Right lobe of liver (tissue), 6 donors: Measurements from ENCODE around the gene PAN2. TPM values are rescaled to one million over a fixed set of nuclear protein-coding genes. Genes with fewer than 3 reads are reported as not detected.
"Not testable (repeated sequence)": the region's sequence is repeated elsewhere in the genome, so short reads cannot be mapped to it uniquely, and the experiment has no call there.

Experiments used
- ATAC-seq, 4 donors: fragments of 200-7000 bp; cut with Tn5 transposase; one replicate each; pipeline ENCODE4 v1.9.1; 2020; ENCODE audit warnings: mild to moderate bottlenecking in 4 of 4, moderate library complexity in 4 of 4
- DNase-seq, 3 donors: peaks; one replicate each; pipeline ENCODE4 v3.0.0-alpha.2; 2020
- H3K27ac ChIP-seq, 3 donors: fragments of 200-600 bp; one replicate each; pipeline ENCODE4 v1.8.0; 2022
- H3K27me3 ChIP-seq, 2 donors: fragments of 200-600 bp; one replicate each; pipeline ENCODE4 v1.8.0; 2022
- H3K36me3 ChIP-seq, 4 donors: fragments of 200-600 bp; sonication (generic) in 1 of 4; one replicate each; pipeline versions ENCODE4 v1.5.1 to v1.8.0; 2017 to 2022; ENCODE audit warnings: control low read depth in 1 of 4
- H3K4me1 ChIP-seq, 4 donors: fragments of 200-600 bp; sonication (generic) in 1 of 4; one replicate each; pipeline versions ENCODE4 v1.5.1 to v1.8.0; 2017 to 2022; ENCODE audit warnings: control low read depth in 1 of 4
- H3K4me3 ChIP-seq, 3 donors: fragments of 200-600 bp; one replicate each; pipeline ENCODE4 v1.8.0; 2022
- H3K9me3 ChIP-seq, 4 donors: fragments of 200-600 bp; sonication (generic) in 1 of 4; one replicate each; pipeline versions ENCODE4 v1.5.1 to v1.8.0; 2017 to 2022; ENCODE audit warnings: control low read depth in 1 of 4
- CTCF ChIP-seq, 4 donors: fragments of 200-600 bp in 3 of 4; fragments of 450-650 bp in 1 of 4; IDR thresholded peaks; one replicate each; pipeline versions ENCODE4 v1.5.1 to v1.8.0; 2016 to 2022; ENCODE audit warnings: antibody characterized with exemption in 4 of 4, mild to moderate bottlenecking in 2 of 4
- POLR2A ChIP-seq: fragments of 450-650 bp; IDR thresholded peaks from one replicate; pipeline ENCODE4 v1.6.1; 2017; ENCODE audit warnings: antibody characterized with exemption, mild to moderate bottlenecking
- WGBS: methylation state at CpG from one replicate; pipeline ENCODE4 v1.1.6; 2018; ENCODE audit warnings: low coverage, low lambda C conversion rate; ENCODE audit not compliant: insufficient coverage; ENCODE audit errors: missing lambda C conversion rate; 5-methylcytosine and 5-hydroxymethylcytosine counted together
- intact Hi-C, 2 donors: fragments of 100-400 bp; cut with DNase I; formaldehyde crosslinking; loops; one replicate each; pipeline versions ENCODE4 v1.11.2 to v1.14.1; 2022
- total RNA-seq, 6 experiments: library from RNA; depleted of rRNA in 2 of 6; stranded (reverse); fragments of >200 nt in 2 of 6; fragmentation: NEBNext Ultra II Directional in 3 of 6; extraction: Animal tissue kit (Norgen Biotek cat#: 25700) in 3 of 6; gene quantifications; one replicate each; pipeline versions ENCODE4 v1.1.0 to v1.2.4, GENCODE V29; 2016 to 2023
- donor health status: DM: no; HTN: yes; CAD: no.
- donor health status: DM: no; HTN: no; CAD: no.
- donor health status: DM: no; HTN: no; CAD: no.
- donor health status: DM: no; HTN: yes; CAD: no.
- donor health status: DM: no; HTN: yes; CAD: no.

Gene PAN2
- total RNA-seq, 6 experiments from 2014 or later = 21.7 to 109 (median 57.7) TPM

- WGBS = 80% methylated on average over 1 of the region's 7 CpGs
- no peak overlapping the region for H3K27ac ChIP-seq
- no peak overlapping the region for H3K4me3 ChIP-seq
- TF ChIP-seq CTCF (IDR thresholded peaks at IDR 0.05) (peak in 2 of 4 donors; percentile 7 to 19), POLR2A (no peak)
- H3K27me3 ChIP-seq = no peaks in the 10 kb centered on the region
- peaks cover 13 to 94% (median 62%) of the 10 kb centered on the region in 4 donors for H3K36me3 ChIP-seq
- intact Hi-C loops = no loop called here
- no peaks in the 10 kb centered on the region for H3K4me1 ChIP-seq
- DNase-seq (no peak), ATAC-seq (peak; percentile 33 to 54 (median 45))
- no peaks in the 10 kb centered on the region for H3K9me3 ChIP-seq
These were observed 12.9 kb upstream of the PAN2 start for GRCh38 chr12:56346675-56347074.

- peaks cover 0 to 52% (median 30%) of the 10 kb centered on the region in 4 donors for H3K36me3 ChIP-seq
- H3K27ac ChIP-seq, ATAC-seq, H3K4me1 ChIP-seq, H3K4me3 ChIP-seq, DNase-seq, H3K9me3 ChIP-seq, intact Hi-C loops, H3K27me3 ChIP-seq: not testable (repeated sequence)
- WGBS = 100% methylated on average over 1 of the region's 2 CpGs
These were observed 8.5 kb upstream of the PAN2 start for GRCh38 chr12:56342290-56342689.

GRCh38 chr12:56341616-56342015 lies 7.8 kb upstream of the PAN2 start:
- no peak for DNase-seq
- Histone ChIP-seq H3K4me1 (no peaks in the 10 kb centered on the region), H3K9me3 (no peaks in the 10 kb centered on the region), H3K27me3 (no peaks in the 10 kb centered on the region), H3K4me3 (no peak overlapping the region), H3K36me3 (peaks cover 0 to 46% (median 27%) of the 10 kb centered on the region in 4 donors), H3K27ac (no peak overlapping the region)
- ATAC-seq = no peak
- no peak for TF ChIP-seq POLR2A
- TF ChIP-seq CTCF (IDR thresholded peaks at IDR 0.05) = no peak
- intact Hi-C loops = no loop called here
- WGBS = 11% methylated on average over 1 of the region's 1 CpG

GRCh38 chr12:56339158-56339422 lies 5.3 kb upstream of the PAN2 start:
- no peak for ATAC-seq
- Histone ChIP-seq H3K27ac (no peak overlapping the region), H3K4me3 (no peak overlapping the region), H3K27me3 (no peaks in the 10 kb centered on the region), H3K9me3 (no peaks in the 10 kb centered on the region), H3K36me3 (peaks cover 0 to 27% (median 14%) of the 10 kb centered on the region in 4 donors), H3K4me1 (peaks cover 0 to 4% (median 0%) of the 10 kb centered on the region in 4 donors)
- intact Hi-C loops = no loop called here
- no peak for TF ChIP-seq POLR2A
- no peak for TF ChIP-seq CTCF (IDR thresholded peaks at IDR 0.05)
- WGBS = 83% methylated on average over 1 of the region's 1 CpG
- no peak for DNase-seq

GRCh38 chr12:56338308-56339157 lies 4.7 kb upstream of the PAN2 start, which contains the start of gene IL23A:
IL23A (plus strand) TSS chr12:56338884; CDS start chr12:56339045, 161 bp downstream.
- TF ChIP-seq CTCF (IDR thresholded peaks at IDR 0.05) (no peak), POLR2A (no peak)
- Histone ChIP-seq H3K4me3 (no peak within 1 kb of the TSS), H3K4me1 (peaks cover 0 to 4% (median 0%) of the 10 kb centered on the region in 4 donors), H3K9me3 (no peaks in the 10 kb centered on the region), H3K36me3 (peaks cover 0 to 21% (median 8%) of the 10 kb centered on the region in 4 donors), H3K27ac (no peak within 1 kb of the TSS), H3K27me3 (no peaks in the 10 kb centered on the region)
- DNase-seq (no peak), ATAC-seq (no peak)
- 56% methylated on average over 5 of the region's 9 CpGs for WGBS
- intact Hi-C loops = no loop called here
